Kidney (tissue), 14 donors: ENCODE results near the gene CDADC1. TPM values are rescaled to one million over a fixed set of nuclear protein-coding genes. Genes with fewer than 3 reads are reported as not detected.

Source experiments
- DNase-seq, 5 donors: peaks; one replicate each; pipeline ENCODE4 v3.0.0-alpha.2; 2013 to 2020
- FAIRE-seq: peaks from 2 replicates; lab custom pipeline; 2012; peaks lifted over from hg19 to GRCh38; lab: Jason Lieb, UNC
- H3K27ac ChIP-seq, 2 donors: one replicate each; pipeline ENCODE4 v1.7.0; 2013; ENCODE audit warnings: low read depth in 2 of 2, low read length in 2 of 2, inconsistent platforms in 1 of 2
- H3K27me3 ChIP-seq: one replicate; pipeline ENCODE4 v1.7.1; 2013; ENCODE audit warnings: low read length, inconsistent platforms; ENCODE audit not compliant: control insufficient read depth, insufficient read depth
- H3K36me3 ChIP-seq, 3 donors: one replicate each; pipeline versions ENCODE4 v1.7.0 to v1.7.1; 2013; ENCODE audit warnings: low read length in 3 of 3, control low read depth in 1 of 3, inconsistent platforms in 1 of 3; ENCODE audit not compliant: insufficient read depth in 3 of 3, control insufficient read depth in 2 of 3
- H3K4me1 ChIP-seq, 3 donors: one replicate each; pipeline versions ENCODE4 v1.7.0 to v1.7.1; 2013; ENCODE audit warnings: low read length in 3 of 3, inconsistent platforms in 1 of 3, low read depth in 1 of 3; ENCODE audit not compliant: control insufficient read depth in 2 of 3, insufficient read depth in 2 of 3
- H3K4me3 ChIP-seq, 3 donors: one replicate each; pipeline versions ENCODE4 v1.7.0 to v1.8.1; 2013; ENCODE audit warnings: low read length in 3 of 3, control low read depth in 1 of 3, inconsistent platforms in 1 of 3
- H3K9ac ChIP-seq, 3 donors: one replicate each; pipeline versions ENCODE4 v1.7.0 to v1.7.1; 2013; ENCODE audit warnings: low read length in 3 of 3, control low read depth in 1 of 3, inconsistent platforms in 1 of 3
- H3K9me3 ChIP-seq, 3 donors: one replicate each; pipeline versions ENCODE4 v1.7.0 to v1.7.1; 2013; ENCODE audit warnings: low read length in 3 of 3, control low read depth in 1 of 3, inconsistent platforms in 1 of 3; ENCODE audit not compliant: control insufficient read depth in 2 of 3, insufficient read depth in 1 of 3
- CTCF ChIP-seq: IDR thresholded peaks from 3 replicates; pipeline ENCODE4 v1.5.1; 2012; ENCODE audit warnings: mild to moderate bottlenecking, moderate library complexity, borderline replicate concordance; ENCODE audit not compliant: insufficient read depth; ENCODE audit errors: extremely low read depth
- intact Hi-C: fragments of 100-400 bp; cut with DNase I; formaldehyde crosslinking; loops from one replicate; pipeline ENCODE4 v1.11.1; 2022
- polyA plus RNA-seq: library from polyadenylated mRNA; stranded (reverse); fragments of 350-450 nt; fragmentation: Illumina TruSeq; extraction: RNeasy Lipid Tissue Mini Kit (QIAGEN cat#74804); gene quantifications from one replicate; pipeline ENCODE4 v1.2.3, GENCODE V29; 2014; ENCODE audit warnings: low read depth, low replicate concordance; ENCODE audit not compliant: insufficient read depth
- total RNA-seq: library from RNA; stranded (reverse); fragmentation: NEBNext Ultra II Directional; extraction: Animal tissue kit (Norgen Biotek cat#: 25700); gene quantifications from one replicate; pipeline ENCODE4 v1.2.1, GENCODE V29; 2021
- donor health status: control.
- donor health status: control.
- donor health status: control.
- donor health status: control.
- donor health status: control.
- donor health status: DM: yes; HTN: yes; CAD: no.
- donor health status: Normal renal cell carcinoma (clear cell type).

CDADC1 gene
- total and polyA plus RNA-seq, 2 donors from 2014 or later: 8.3 to 12.2 TPM

- FAIRE-seq (no peak), DNase-seq (no peak)
- H3K4me1 ChIP-seq: no peaks in the 10 kb centered on the region
- no peak for TF ChIP-seq CTCF
- no peak overlapping the region for H3K27ac ChIP-seq
- intact Hi-C loops: loop anchor here (5.0 kb wide), 1 partner anchor 311 kb away; no protein-coding TSS in a partner anchor
- peaks cover 0 to 8% (median 0%) of the 10 kb centered on the region in 3 donors for H3K36me3 ChIP-seq
- H3K9ac ChIP-seq: no peak overlapping the region
- no peaks in the 10 kb centered on the region for H3K27me3 ChIP-seq
- H3K4me3 ChIP-seq: no peak overlapping the region
- H3K9me3 ChIP-seq: no peaks in the 10 kb centered on the region
Observed at GRCh38 chr13:49296659-49297058, 48.9 kb downstream of the CDADC1 start.

- H3K4me3 ChIP-seq: no peak overlapping the region
- intact Hi-C loops: loop anchor here (5.0 kb wide), 1 partner anchor 310 kb away; no protein-coding TSS in a partner anchor
- H3K4me1 ChIP-seq: no peaks in the 10 kb centered on the region
- DNase-seq: no peak
- no peaks in the 10 kb centered on the region for H3K27me3 ChIP-seq
- no peak overlapping the region for H3K27ac ChIP-seq
- peaks cover 0 to 6% (median 0%) of the 10 kb centered on the region in 3 donors for H3K36me3 ChIP-seq
- no peak overlapping the region for H3K9ac ChIP-seq
- H3K9me3 ChIP-seq: no peaks in the 10 kb centered on the region
- FAIRE-seq: no peak
- no peak for TF ChIP-seq CTCF
Observed at GRCh38 chr13:49297338-49297737, 49.6 kb downstream of the CDADC1 start.

GRCh38 chr13:49298416-49298815, 50.7 kb downstream of the CDADC1 start:
- no peak for FAIRE-seq
- Histone ChIP-seq H3K27ac (no peak overlapping the region), H3K4me3 (no peak overlapping the region), H3K36me3 (peaks cover 0 to under 1% (median 0%) of the 10 kb centered on the region in 3 donors), H3K9me3 (no peaks in the 10 kb centered on the region), H3K4me1 (peaks cover 0 to under 1% (median 0%) of the 10 kb centered on the region in 3 donors), H3K9ac (no peak overlapping the region), H3K27me3 (no peaks in the 10 kb centered on the region)
- no peak for TF ChIP-seq CTCF
- intact Hi-C loops: loop anchor here (5.0 kb wide), 1 partner anchor 309 kb away; no protein-coding TSS in a partner anchor
- no peak for DNase-seq
